IPS DF 6.9 (cell line): ENCODE data around the gene CCZ1B.
"Not testable (repeated sequence)": the region's sequence is repeated elsewhere in the genome, so short reads cannot be mapped to it uniquely, and the experiment has no call there.

Experiments used
- DNase-seq: peaks from one replicate; pipeline ENCODE4 v3.0.0-alpha.2; 2013; ENCODE audit warnings: low read depth, low spot score
- H3K27ac ChIP-seq: one replicate; pipeline ENCODE4 v1.5.1; 2013; ENCODE audit warnings: low read length, control low read depth
- H3K27me3 ChIP-seq: 2 replicates; pipeline ENCODE4 v1.6.1; 2013; ENCODE audit warnings: mild to moderate bottlenecking, low read length; ENCODE audit not compliant: control insufficient read depth, insufficient read depth
- H3K36me3 ChIP-seq: 2 replicates; pipeline ENCODE4 v1.6.1; 2013; ENCODE audit warnings: low read length; ENCODE audit not compliant: control insufficient read depth, insufficient read depth
- H3K4me1 ChIP-seq: 2 replicates; pipeline ENCODE4 v1.6.1; 2013; ENCODE audit warnings: low read length; ENCODE audit not compliant: control insufficient read depth, insufficient read depth
- H3K4me3 ChIP-seq: 2 replicates; pipeline ENCODE4 v1.5.1; 2013; ENCODE audit warnings: mild to moderate bottlenecking, low read length
- H3K9me3 ChIP-seq: 2 replicates; pipeline ENCODE4 v1.6.1; 2013; ENCODE audit warnings: low read length, inconsistent platforms; ENCODE audit not compliant: control insufficient read depth, insufficient read depth
- WGBS: extraction: QIAGEN DNeasy Blood & Tissue Kit; methylation state at CpG from one replicate; pipeline ENCODE4 v1.1.7; 2013; ENCODE audit warnings: mixed read lengths, missing lambda C conversion rate; ENCODE audit not compliant: insufficient read length, insufficient coverage; 5-methylcytosine and 5-hydroxymethylcytosine counted together

The CCZ1B gene

GRCh38 chr7:6853681-6854080, 27.6 kb upstream of the CCZ1B start:
- WGBS = no CpG with 5 or more reads among the region's 17 CpGs
- not testable (repeated sequence) for H3K27me3 ChIP-seq, H3K27ac ChIP-seq, H3K4me3 ChIP-seq, H3K9me3 ChIP-seq, H3K4me1 ChIP-seq, DNase-seq, H3K36me3 ChIP-seq

- not testable (repeated sequence) for H3K27ac ChIP-seq, DNase-seq, H3K4me1 ChIP-seq, H3K27me3 ChIP-seq, H3K4me3 ChIP-seq, H3K36me3 ChIP-seq, H3K9me3 ChIP-seq
- WGBS = no CpG with 5 or more reads among the region's 6 CpGs
Observed at GRCh38 chr7:6849127-6849526, 23.1 kb upstream of the CCZ1B start.

- no CpG with 5 or more reads among the region's 18 CpGs for WGBS
Observed at GRCh38 chr7:6847751-6848150, 21.7 kb upstream of the CCZ1B start.

GRCh38 chr7:6845971-6846449, 19.9 kb upstream of the CCZ1B start:
- not testable (repeated sequence) for H3K4me1 ChIP-seq, H3K4me3 ChIP-seq, DNase-seq, H3K36me3 ChIP-seq, H3K27me3 ChIP-seq, H3K27ac ChIP-seq, H3K9me3 ChIP-seq
- no CpG with 5 or more reads among the region's 16 CpGs for WGBS

More at GRCh38 chr7:6847751-6848150, 21.7 kb upstream of the CCZ1B start:
- not testable (repeated sequence) for H3K9me3 ChIP-seq, H3K36me3 ChIP-seq, H3K27me3 ChIP-seq, H3K4me3 ChIP-seq, DNase-seq, H3K4me1 ChIP-seq, H3K27ac ChIP-seq

GRCh38 chr7:6843654-6844053, 17.6 kb upstream of the CCZ1B start:
- DNase-seq, H3K27ac ChIP-seq, H3K4me3 ChIP-seq, H3K9me3 ChIP-seq, H3K27me3 ChIP-seq, H3K4me1 ChIP-seq, H3K36me3 ChIP-seq: not testable (repeated sequence)
- WGBS = no CpG with 5 or more reads among the region's 6 CpGs

- not testable (repeated sequence) for H3K4me1 ChIP-seq, H3K27ac ChIP-seq, H3K36me3 ChIP-seq, H3K27me3 ChIP-seq, H3K9me3 ChIP-seq, H3K4me3 ChIP-seq, DNase-seq
- WGBS = no CpG with 5 or more reads among the region's 5 CpGs
Observed at GRCh38 chr7:6843092-6843491, 17.0 kb upstream of the CCZ1B start.

- H3K4me3 ChIP-seq, H3K27me3 ChIP-seq, H3K4me1 ChIP-seq, DNase-seq, H3K27ac ChIP-seq, H3K9me3 ChIP-seq, H3K36me3 ChIP-seq: not testable (repeated sequence)
- no CpG with 5 or more reads among the region's 20 CpGs for WGBS
Observed at GRCh38 chr7:6842278-6842921, 16.3 kb upstream of the CCZ1B start.

GRCh38 chr7:6837081-6837480, 11.0 kb upstream of the CCZ1B start:
- H3K27ac ChIP-seq, H3K4me1 ChIP-seq, DNase-seq, H3K4me3 ChIP-seq, H3K27me3 ChIP-seq, H3K9me3 ChIP-seq, H3K36me3 ChIP-seq: not testable (repeated sequence)
- no CpG with 5 or more reads among the region's 10 CpGs for WGBS

- not testable (repeated sequence) for H3K27ac ChIP-seq, H3K36me3 ChIP-seq, H3K4me3 ChIP-seq, H3K9me3 ChIP-seq, DNase-seq, H3K27me3 ChIP-seq, H3K4me1 ChIP-seq
- no CpG with 5 or more reads among the region's 3 CpGs for WGBS
Observed at GRCh38 chr7:6835521-6835920, 9.4 kb upstream of the CCZ1B start.

GRCh38 chr7:6833636-6834035, 7.6 kb upstream of the CCZ1B start:
- H3K4me1 ChIP-seq = no peaks in the 10 kb centered on the region
- WGBS = no CpG with 5 or more reads among the region's 6 CpGs
- H3K9me3 ChIP-seq = no peaks in the 10 kb centered on the region
- no peak overlapping the region for H3K4me3 ChIP-seq
- DNase-seq = no peak
- H3K27me3 ChIP-seq = no peaks in the 10 kb centered on the region
- H3K27ac ChIP-seq = no peak overlapping the region
- no peaks in the 10 kb centered on the region for H3K36me3 ChIP-seq

- H3K27ac ChIP-seq = no peak overlapping the region
- H3K36me3 ChIP-seq = no peaks in the 10 kb centered on the region
- no peaks in the 10 kb centered on the region for H3K27me3 ChIP-seq
- DNase-seq = no peak
- no peak overlapping the region for H3K4me3 ChIP-seq
- no peaks in the 10 kb centered on the region for H3K4me1 ChIP-seq
- no CpG with 5 or more reads among the region's 7 CpGs for WGBS
- no peaks in the 10 kb centered on the region for H3K9me3 ChIP-seq
Observed at GRCh38 chr7:6831018-6831725, 5.1 kb upstream of the CCZ1B start.
